ENCODE results near the gene C8B. TPM values are rescaled to one million over a fixed set of nuclear protein-coding genes. Genes with fewer than 3 reads are reported as not detected.

The C8B gene
- total RNA-seq, 4 donors from 2014 or later = not detected

DNA sequence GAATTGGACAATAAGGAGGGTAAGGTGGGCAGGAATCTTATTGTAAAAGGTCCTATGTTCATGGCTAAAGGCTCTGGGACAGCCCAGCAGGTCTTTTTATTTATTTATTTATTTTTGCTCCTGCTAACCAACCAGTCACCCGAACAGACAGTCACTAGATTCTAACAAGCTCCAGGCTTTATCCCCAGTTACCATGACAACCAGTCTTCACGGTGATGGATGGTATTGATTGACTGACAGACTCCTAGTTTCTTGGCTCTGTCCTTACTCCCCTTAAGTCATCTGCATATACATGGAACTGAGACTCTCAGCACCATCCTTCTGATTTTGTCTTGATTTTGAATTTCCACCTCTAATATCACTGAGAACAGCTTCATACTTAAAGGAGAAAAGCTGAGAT is 66.9 kb downstream of the C8B start:
- no peak for TF ChIP-seq POLR2A (IDR thresholded peaks at IDR 0.05)
- no peak for TF ChIP-seq POLR2AphosphoS5 (IDR thresholded peaks at IDR 0.05)
- H3K4me1 ChIP-seq = no peaks in the 10 kb centered on the region
- 58 to 66% methylated on average over 2 of the region's 2 CpGs for WGBS, 2 donors (ENCODE audit: low coverage in 1 of 2)
- no peak overlapping the region for H3K4me3 ChIP-seq
- no peaks in the 10 kb centered on the region for H3K36me3 ChIP-seq
- peaks cover 5% of the 10 kb centered on the region for H3K27me3 ChIP-seq
- no peaks in the 10 kb centered on the region for H3K9me3 ChIP-seq
- H3K27ac ChIP-seq = no peak overlapping the region
- no peak for ATAC-seq

DNA sequence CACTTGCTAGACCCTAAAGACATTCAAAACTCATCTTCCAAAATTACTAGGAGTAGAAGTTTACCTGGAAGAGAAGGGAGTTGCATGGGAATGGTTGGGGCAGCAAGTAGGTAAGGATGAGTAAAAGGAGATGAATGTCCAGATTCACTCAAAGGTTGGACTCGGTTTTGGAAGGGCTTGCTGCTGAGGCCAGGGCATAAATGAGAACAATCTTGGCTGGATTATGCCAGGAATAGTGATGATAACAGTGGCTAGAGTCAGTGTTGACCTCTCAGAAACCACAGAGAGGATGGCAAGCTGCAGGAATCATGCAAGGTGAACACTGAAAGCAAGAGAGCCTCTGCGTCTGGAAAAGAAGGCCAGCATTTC is 67.8 kb downstream of the C8B start:
- 78 to 79% methylated on average over 2 of the region's 2 CpGs for WGBS, 2 donors (ENCODE audit: low coverage in 1 of 2)
- Histone ChIP-seq H3K4me3 (no peak overlapping the region), H3K9me3 (no peaks in the 10 kb centered on the region), H3K36me3 (no peaks in the 10 kb centered on the region), H3K27me3 (peaks cover 5% of the 10 kb centered on the region), H3K4me1 (no peaks in the 10 kb centered on the region), H3K27ac (no peak overlapping the region)
- TF ChIP-seq, protein P1, sequence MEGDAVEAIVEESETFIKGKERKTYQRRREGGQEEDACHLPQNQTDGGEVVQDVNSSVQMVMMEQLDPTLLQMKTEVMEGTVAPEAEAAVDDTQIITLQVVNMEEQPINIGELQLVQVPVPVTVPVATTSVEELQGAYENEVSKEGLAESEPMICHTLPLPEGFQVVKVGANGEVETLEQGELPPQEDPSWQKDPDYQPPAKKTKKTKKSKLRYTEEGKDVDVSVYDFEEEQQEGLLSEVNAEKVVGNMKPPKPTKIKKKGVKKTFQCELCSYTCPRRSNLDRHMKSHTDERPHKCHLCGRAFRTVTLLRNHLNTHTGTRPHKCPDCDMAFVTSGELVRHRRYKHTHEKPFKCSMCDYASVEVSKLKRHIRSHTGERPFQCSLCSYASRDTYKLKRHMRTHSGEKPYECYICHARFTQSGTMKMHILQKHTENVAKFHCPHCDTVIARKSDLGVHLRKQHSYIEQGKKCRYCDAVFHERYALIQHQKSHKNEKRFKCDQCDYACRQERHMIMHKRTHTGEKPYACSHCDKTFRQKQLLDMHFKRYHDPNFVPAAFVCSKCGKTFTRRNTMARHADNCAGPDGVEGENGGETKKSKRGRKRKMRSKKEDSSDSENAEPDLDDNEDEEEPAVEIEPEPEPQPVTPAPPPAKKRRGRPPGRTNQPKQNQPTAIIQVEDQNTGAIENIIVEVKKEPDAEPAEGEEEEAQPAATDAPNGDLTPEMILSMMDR (IDR thresholded peaks at IDR 0.05) = no peak
- TF ChIP-seq POLR2A (IDR thresholded peaks at IDR 0.05) (no peak), POLR2AphosphoS5 (IDR thresholded peaks at IDR 0.05) (no peak), EP300 (IDR thresholded peaks at IDR 0.05) (no peak)
- ATAC-seq = no peak

DNA sequence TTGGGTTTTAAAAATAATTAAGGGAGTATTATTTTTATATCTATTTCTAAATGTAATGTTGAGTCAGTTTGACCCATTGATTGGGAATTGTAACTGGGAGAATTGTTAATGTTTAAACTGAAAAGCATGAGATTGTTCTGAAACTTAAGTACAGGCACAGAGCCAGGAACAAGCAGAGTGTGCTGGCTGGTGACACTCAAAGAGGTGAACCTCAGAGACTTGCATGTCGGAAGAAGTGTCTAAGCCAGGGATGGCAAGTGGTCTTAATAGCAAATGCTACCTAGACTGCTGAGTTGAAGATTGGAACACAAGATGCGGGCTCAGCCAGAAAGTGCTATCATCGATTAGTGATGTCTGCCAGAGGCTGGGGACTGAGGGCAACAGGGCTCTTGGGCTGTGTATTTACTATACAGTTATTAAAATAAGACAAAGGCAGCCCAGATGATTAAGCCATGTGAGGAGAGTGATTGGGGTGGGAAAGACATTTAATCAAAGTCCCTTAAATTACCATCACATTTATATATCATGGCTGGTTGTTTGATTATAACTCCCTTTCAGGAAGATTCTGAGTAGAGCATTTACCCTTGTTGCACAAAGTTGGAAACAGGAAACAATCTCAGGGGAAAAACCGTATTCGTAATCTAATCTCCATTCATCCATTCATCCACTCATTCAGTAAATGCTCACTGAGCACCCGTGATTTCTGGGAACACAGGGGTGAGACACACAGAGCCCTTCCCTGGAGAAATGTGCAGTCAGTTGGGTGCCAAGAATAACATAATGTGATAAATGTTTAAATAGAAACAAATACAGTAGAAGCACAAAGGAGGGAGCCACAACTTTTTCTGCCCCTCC is 68.4 kb downstream of the C8B start:
- Histone ChIP-seq H3K27me3 (peaks cover 5% of the 10 kb centered on the region), H3K4me3 (no peak overlapping the region)
- ATAC-seq = no peak

DNA sequence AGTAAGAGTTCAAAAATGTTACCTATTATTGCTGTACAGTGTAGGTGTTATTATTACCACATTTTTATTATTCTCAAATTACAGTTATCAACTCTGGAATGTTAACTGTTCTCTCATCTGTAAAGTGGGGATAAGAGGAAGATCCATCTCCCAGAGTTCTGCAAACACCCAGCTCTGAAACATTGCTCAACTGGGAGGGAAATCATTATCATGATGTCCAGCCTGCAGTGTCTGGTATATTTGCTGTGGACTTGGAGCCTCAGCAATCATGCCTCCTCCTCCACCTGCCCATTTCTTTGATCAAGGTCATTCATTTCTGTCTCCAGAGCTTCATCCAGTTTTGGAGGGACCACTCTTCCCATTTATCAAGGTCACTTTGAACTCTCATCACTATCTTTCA is 71.8 kb downstream of the C8B start:
- Histone ChIP-seq H3K9me3 (no peaks in the 10 kb centered on the region), H3K4me1 (no peaks in the 10 kb centered on the region), H3K36me3 (no peaks in the 10 kb centered on the region), H3K27me3 (peaks cover 5% of the 10 kb centered on the region), H3K27ac (no peak overlapping the region), H3K4me3 (no peak overlapping the region)
- TF ChIP-seq, protein P1 (IDR thresholded peaks at IDR 0.05) = no peak
- TF ChIP-seq POLR2AphosphoS5 (IDR thresholded peaks at IDR 0.05) (no peak), POLR2A (IDR thresholded peaks at IDR 0.05) (no peak), EP300 (IDR thresholded peaks at IDR 0.05) (no peak)
- no peak for ATAC-seq

More for the DNA sequence above, 68.4 kb downstream of the C8B start:
- H3K36me3 ChIP-seq = no peaks in the 10 kb centered on the region
- no peaks in the 10 kb centered on the region for H3K4me1 ChIP-seq
- no peak for TF ChIP-seq POLR2A (IDR thresholded peaks at IDR 0.05)
- TF ChIP-seq, protein P1 (IDR thresholded peaks at IDR 0.05) = no peak
- TF ChIP-seq POLR2AphosphoS5 (IDR thresholded peaks at IDR 0.05) = no peak
- TF ChIP-seq EP300 (IDR thresholded peaks at IDR 0.05) = no peak
- H3K9me3 ChIP-seq = no peaks in the 10 kb centered on the region
- H3K27ac ChIP-seq = no peak overlapping the region
- 56 to 62% methylated on average over 5 to 6 of the region's 6 CpGs for WGBS, 2 donors (ENCODE audit: low coverage in 1 of 2)

DNA sequence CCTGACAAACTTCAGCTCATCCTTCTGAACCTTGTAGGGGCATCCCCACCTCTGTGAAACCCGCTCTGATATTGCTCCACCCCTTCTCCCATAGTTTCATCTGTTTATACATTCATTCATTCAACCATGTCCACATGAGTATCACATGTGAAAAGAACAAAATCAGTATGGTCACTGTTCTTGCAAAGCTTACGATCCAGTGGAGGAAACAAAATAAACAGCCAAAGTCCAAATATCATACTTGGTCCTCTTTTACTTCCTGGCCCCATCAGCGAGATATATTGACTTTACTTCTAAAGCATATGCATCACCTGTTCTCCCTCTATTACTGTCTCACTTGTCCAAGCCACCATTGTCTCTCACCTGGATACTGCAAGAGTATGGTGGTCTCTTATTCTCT is 75.6 kb downstream of the C8B start:
- ATAC-seq = no peak
- 78% methylated on average over 2 to 3 of the region's 3 CpGs for WGBS, 2 donors (ENCODE audit: low coverage in 1 of 2)

More for the DNA sequence above, 75.6 kb downstream of the C8B start:
- Histone ChIP-seq H3K4me1 (no peaks in the 10 kb centered on the region), H3K27me3 (peaks cover 5% of the 10 kb centered on the region), H3K9me3 (no peaks in the 10 kb centered on the region), H3K36me3 (no peaks in the 10 kb centered on the region), H3K4me3 (no peak overlapping the region), H3K27ac (no peak overlapping the region)
- TF ChIP-seq, protein P1 (IDR thresholded peaks at IDR 0.05) = no peak
- TF ChIP-seq POLR2AphosphoS5 (IDR thresholded peaks at IDR 0.05) = no peak
